ENCODE results near the gene VSTM2B. TPM values are rescaled to one million over a fixed set of nuclear protein-coding genes. Genes with fewer than 3 reads are reported as not detected.
"Not testable (repeated sequence)": the region's sequence is repeated elsewhere in the genome, so short reads cannot be mapped to it uniquely, and the experiment has no call there.

VSTM2B gene
- total RNA-seq, 4 donors from 2014 or later = not detected

GRCh38 chr19:29554149-29554548 is 28.4 kb downstream of the VSTM2B start:
- no peak overlapping the region for H3K4me3 ChIP-seq
- intact Hi-C loops (cut with DNase I) = no loop called here
- no peaks in the 10 kb centered on the region for H3K4me1 ChIP-seq
- no peak overlapping the region for H3K27ac ChIP-seq
- peaks cover 0 to 19% (median 0%) of the 10 kb centered on the region in 4 donors for H3K27me3 ChIP-seq
- TF ChIP-seq POLR2A (IDR thresholded peaks at IDR 0.05) = no peak
- TF ChIP-seq CTCF (IDR thresholded peaks at IDR 0.05) = no peak
- H3K9me3 ChIP-seq = peaks cover 0 to 2% (median 0%) of the 10 kb centered on the region in 3 donors
- DNase-seq = no peak
- H3K36me3 ChIP-seq = no peaks in the 10 kb centered on the region
- WGBS, 2 donors = 83 to 92% methylated on average over 1 of the region's 1 CpG

DNA sequence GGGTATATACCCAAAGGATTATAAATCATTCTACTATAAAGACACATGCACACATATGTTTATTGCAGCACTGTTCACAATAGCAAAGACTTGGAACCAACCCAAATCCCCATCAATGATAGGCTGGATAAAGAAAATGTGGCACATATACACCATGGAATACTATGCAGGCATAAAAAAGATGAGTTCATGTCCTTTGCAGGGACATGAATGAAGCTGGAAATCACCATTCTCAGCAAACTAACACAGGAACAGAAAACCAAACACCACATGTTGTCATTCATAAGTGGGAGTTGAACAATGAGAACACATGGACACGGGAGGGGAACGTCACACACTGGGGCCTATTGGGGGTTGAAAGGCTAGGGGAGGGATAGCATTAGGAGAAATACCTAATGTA is 33.3 kb downstream of the VSTM2B start:
- 55 to 88% methylated on average over 2 of the region's 2 CpGs for WGBS, 2 donors
- Histone ChIP-seq H3K9me3 (peaks cover 0 to 16% (median 9%) of the 10 kb centered on the region in 3 donors), H3K27me3 (peaks cover 0 to 23% (median 0%) of the 10 kb centered on the region in 4 donors)
- H3K4me3 ChIP-seq; H3K36me3 ChIP-seq; intact Hi-C loops (cut with DNase I); DNase-seq; H3K27ac ChIP-seq; H3K4me1 ChIP-seq: not testable (repeated sequence)

GRCh38 chr19:29559743-29560142 is 33.9 kb downstream of the VSTM2B start:
- Histone ChIP-seq H3K9me3 (peaks cover 0 to 16% (median 9%) of the 10 kb centered on the region in 3 donors), H3K4me1 (no peaks in the 10 kb centered on the region), H3K4me3 (no peak overlapping the region), H3K27me3 (peaks cover 0 to 26% (median 0%) of the 10 kb centered on the region in 4 donors), H3K36me3 (no peaks in the 10 kb centered on the region), H3K27ac (no peak overlapping the region)
- 78% methylated on average over 4 of the region's 4 CpGs for WGBS, 2 donors
- DNase-seq = no peak
- TF ChIP-seq POLR2A (IDR thresholded peaks at IDR 0.05) = no peak
- no peak for TF ChIP-seq CTCF (IDR thresholded peaks at IDR 0.05)
- intact Hi-C loops (cut with DNase I) = no loop called here

DNA sequence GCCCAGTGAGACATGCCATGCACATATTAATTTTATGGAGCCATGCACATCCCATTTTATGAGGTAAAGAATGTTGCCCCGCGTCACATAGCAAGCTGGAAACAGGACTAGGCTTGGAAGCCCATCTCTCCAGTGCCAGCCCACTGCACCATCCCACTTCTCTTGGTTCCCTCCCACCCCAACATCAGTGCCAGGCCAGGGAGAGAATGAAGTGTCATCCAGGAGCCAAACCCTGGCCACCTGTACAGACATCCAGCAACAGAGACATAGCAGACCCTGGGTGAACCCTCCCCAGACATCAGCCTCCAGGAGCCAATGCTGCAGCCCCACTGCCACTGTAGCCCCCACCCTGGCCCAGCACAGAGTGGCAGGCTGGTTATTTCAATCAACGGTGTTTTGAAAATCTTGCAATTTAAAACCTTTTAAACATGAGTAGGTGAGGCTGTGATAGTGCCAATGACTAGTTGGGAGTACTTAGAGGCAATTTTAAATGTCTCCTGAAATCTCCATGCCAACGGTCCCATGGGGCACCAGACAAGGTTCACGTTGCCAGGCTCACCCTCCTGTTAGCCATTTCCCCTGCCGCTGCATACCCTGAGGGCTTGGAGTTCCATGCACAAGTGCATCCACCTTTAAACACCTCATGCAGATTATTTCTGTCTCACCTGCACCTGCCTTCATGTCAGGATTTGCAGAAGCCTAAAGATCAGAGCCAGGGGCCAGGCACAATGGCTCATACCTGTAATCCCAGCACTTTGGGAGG is 34.7 kb downstream of the VSTM2B start:
- DNase-seq = no peak
- Histone ChIP-seq H3K9me3 (peaks cover 0 to 16% (median 9%) of the 10 kb centered on the region in 3 donors), H3K4me1 (no peaks in the 10 kb centered on the region), H3K4me3 (no peak overlapping the region), H3K36me3 (no peaks in the 10 kb centered on the region), H3K27me3 (peaks cover 0 to 34% (median 0%) of the 10 kb centered on the region in 4 donors), H3K27ac (no peak overlapping the region)
- TF ChIP-seq CTCF (IDR thresholded peaks at IDR 0.05) (no peak), POLR2A (IDR thresholded peaks at IDR 0.05) (no peak)
- intact Hi-C loops (cut with DNase I) = no loop called here
- 71 to 75% methylated on average over 4 of the region's 6 CpGs for WGBS, 2 donors

DNA sequence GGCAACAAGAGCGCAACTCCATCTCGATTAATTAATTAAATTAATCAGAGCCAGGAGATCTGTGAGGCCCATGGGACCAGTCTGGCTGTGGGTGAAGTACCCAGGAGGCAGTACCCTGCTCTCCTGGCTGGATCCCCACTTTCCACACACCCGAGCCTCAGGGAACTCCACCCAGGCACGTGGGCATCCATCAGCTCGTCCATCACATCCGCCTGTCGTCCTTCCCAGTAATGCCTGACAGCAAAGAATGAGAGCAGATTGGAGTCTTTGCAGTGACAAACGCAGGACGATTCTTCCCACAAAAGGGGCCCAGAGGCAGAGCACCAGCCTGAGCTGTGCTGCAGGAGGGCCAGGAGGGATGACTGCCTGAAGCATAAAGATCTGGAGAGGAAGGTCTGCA is 35.8 kb downstream of the VSTM2B start:
- WGBS, 2 donors = 53 to 62% methylated on average over 3 to 4 of the region's 9 CpGs
- Histone ChIP-seq H3K9me3 (peaks cover 0 to 16% (median 9%) of the 10 kb centered on the region in 3 donors), H3K4me3 (no peak overlapping the region), H3K4me1 (no peaks in the 10 kb centered on the region), H3K27me3 (peaks cover 0 to 38% (median 0%) of the 10 kb centered on the region in 4 donors), H3K36me3 (no peaks in the 10 kb centered on the region), H3K27ac (no peak overlapping the region)
- DNase-seq = no peak
- TF ChIP-seq CTCF (IDR thresholded peaks at IDR 0.05) = no peak
- no peak for TF ChIP-seq POLR2A (IDR thresholded peaks at IDR 0.05)
- intact Hi-C loops (cut with DNase I) = no loop called here
